ENCODE data around the gene TNS3.

- TF ChIP-seq CTCF (conservative IDR thresholded peaks at IDR 0.05) (no peak), EZH2 (IDR thresholded peaks at IDR 0.05; ENCODE audit: low read depth) (no peak)
These were observed 5.7 kb downstream of the TNS3 start for GRCh38 chr7:47576031-47576865.
